Prostate gland (tissue), 2 donors: ENCODE results near the gene ONECUT3.

Experiments used
- POLR2A ChIP-seq: fragments of 450-650 bp; IDR thresholded peaks from one replicate; pipeline ENCODE4 v1.6.1; 2016; ENCODE audit warnings: antibody characterized with exemption, mild to moderate bottlenecking
- POLR2AphosphoS5 ChIP-seq: sonication (generic); formaldehyde crosslinking; IDR thresholded peaks from one replicate; pipeline ENCODE4 v1.6.1; 2017; ENCODE audit warnings: antibody characterized with exemption
- TF ChIP-seq, protein P1 (sequence below), 4 experiments: fragments of 200-600 bp in 2 of 4; fragments of 450-650 bp in 2 of 4; sonication (generic) in 2 of 4; IDR thresholded peaks; 1 replicate in 3 of 4; 2 replicates in 1 of 4; pipeline ENCODE4 v1.5.1; 2016 to 2019; ENCODE audit warnings: antibody characterized with exemption in 4 of 4, mild to moderate bottlenecking in 2 of 4, moderate library complexity in 2 of 4

DNA sequence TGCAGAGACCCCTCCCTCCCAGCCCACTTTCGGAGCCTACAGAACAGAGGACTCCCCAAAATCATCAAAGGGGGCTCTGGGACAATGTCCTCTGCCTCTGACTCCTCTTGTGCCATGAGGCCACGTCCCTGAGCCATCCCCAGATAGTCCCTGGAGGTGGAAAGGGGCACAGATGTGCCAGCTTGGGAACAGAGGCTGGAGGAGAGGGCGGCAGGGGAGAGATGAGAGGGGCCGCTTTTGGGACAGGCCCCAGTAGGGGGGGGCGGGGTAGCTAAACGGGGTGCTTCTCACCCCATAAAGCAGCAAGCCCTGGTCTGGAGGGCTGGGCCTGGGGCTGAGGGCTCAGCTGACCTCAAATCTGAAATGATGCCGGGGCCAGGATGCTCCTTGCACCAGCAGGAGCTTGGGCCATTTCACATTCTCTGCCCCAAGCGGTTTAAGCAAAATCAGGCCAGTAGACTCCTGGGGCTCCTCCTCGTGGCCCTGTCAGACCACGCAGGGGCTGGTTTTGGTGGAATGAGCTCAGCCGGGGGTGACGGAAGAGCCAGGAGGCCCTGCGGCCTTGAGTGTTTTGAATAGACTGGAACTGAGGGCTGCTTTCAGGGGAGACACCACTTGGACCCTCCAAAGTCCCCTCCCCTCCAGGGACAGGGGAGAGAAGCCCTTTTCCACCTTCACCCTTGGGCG, 27.1 kb downstream of the ONECUT3 start:
- TF ChIP-seq, protein P1, sequence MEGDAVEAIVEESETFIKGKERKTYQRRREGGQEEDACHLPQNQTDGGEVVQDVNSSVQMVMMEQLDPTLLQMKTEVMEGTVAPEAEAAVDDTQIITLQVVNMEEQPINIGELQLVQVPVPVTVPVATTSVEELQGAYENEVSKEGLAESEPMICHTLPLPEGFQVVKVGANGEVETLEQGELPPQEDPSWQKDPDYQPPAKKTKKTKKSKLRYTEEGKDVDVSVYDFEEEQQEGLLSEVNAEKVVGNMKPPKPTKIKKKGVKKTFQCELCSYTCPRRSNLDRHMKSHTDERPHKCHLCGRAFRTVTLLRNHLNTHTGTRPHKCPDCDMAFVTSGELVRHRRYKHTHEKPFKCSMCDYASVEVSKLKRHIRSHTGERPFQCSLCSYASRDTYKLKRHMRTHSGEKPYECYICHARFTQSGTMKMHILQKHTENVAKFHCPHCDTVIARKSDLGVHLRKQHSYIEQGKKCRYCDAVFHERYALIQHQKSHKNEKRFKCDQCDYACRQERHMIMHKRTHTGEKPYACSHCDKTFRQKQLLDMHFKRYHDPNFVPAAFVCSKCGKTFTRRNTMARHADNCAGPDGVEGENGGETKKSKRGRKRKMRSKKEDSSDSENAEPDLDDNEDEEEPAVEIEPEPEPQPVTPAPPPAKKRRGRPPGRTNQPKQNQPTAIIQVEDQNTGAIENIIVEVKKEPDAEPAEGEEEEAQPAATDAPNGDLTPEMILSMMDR (IDR thresholded peaks at IDR 0.05) = no peak
- TF ChIP-seq POLR2A (no peak), POLR2AphosphoS5 (no peak)
